Spinal cord (tissue), 10 donors: ENCODE measurements around the gene GPC6. TPM values are rescaled to one million over a fixed set of nuclear protein-coding genes. Genes with fewer than 3 reads are reported as not detected.
"Not testable (repeated sequence)": the region's sequence is repeated elsewhere in the genome, so short reads cannot be mapped to it uniquely, and the experiment has no call there.

ENCODE experiments used
- DNase-seq, 6 donors: peaks; one replicate each; pipeline versions ENCODE4 v3.0.0 to v3.0.0-alpha.2; 2013 to 2015; ENCODE audit warnings: low spot score in 6 of 6, low read depth in 4 of 6
- H3K27ac ChIP-seq: one replicate; pipeline ENCODE4 v1.5.1; 2013; ENCODE audit warnings: low read depth, low read length, control low read depth
- H3K27me3 ChIP-seq: one replicate; pipeline ENCODE4 v1.6.1; 2013; ENCODE audit warnings: low read length; ENCODE audit not compliant: control insufficient read depth, insufficient read depth
- H3K36me3 ChIP-seq: one replicate; pipeline ENCODE4 v1.6.1; 2013; ENCODE audit warnings: low read length; ENCODE audit not compliant: control insufficient read depth, insufficient read depth
- H3K4me1 ChIP-seq: one replicate; pipeline ENCODE4 v1.6.1; 2013; ENCODE audit warnings: low read length; ENCODE audit not compliant: control insufficient read depth, insufficient read depth
- H3K4me3 ChIP-seq: one replicate; pipeline ENCODE4 v1.5.1; 2013; ENCODE audit warnings: low read depth, low read length, control low read depth
- H3K9me3 ChIP-seq: one replicate; pipeline ENCODE4 v1.6.1; 2013; ENCODE audit warnings: low read length; ENCODE audit not compliant: control insufficient read depth, insufficient read depth
- WGBS: methylation state at CpG from one replicate; pipeline ENCODE4 v1.1.5; 2013; ENCODE audit warnings: missing lambda C conversion rate; ENCODE audit not compliant: insufficient coverage; 5-methylcytosine and 5-hydroxymethylcytosine counted together
- polyA plus RNA-seq, 2 donors: library from polyadenylated mRNA; unstranded; fragments of 120-200 nt; gene quantifications; one replicate each; pipeline ENCODE4 v1.2.1, GENCODE V29; 2013; ENCODE audit not compliant: insufficient read length in 2 of 2
- total RNA-seq, 2 donors: library from RNA; depleted of rRNA in 1 of 2; stranded (reverse); fragments of 120-200 nt in 1 of 2; fragments of >200 nt in 1 of 2; gene quantifications; one replicate each; pipeline versions ENCODE4 v1.2.3 to v1.2.4, GENCODE V29; 2013 to 2014
- donor health status: healthy.

GPC6 gene
- total and polyA plus RNA-seq, 4 donors: 19.8 to 109 (median 46.0) TPM

- H3K9me3 ChIP-seq, DNase-seq, H3K27me3 ChIP-seq, H3K4me1 ChIP-seq, H3K27ac ChIP-seq, H3K4me3 ChIP-seq, H3K36me3 ChIP-seq: not testable (repeated sequence)
- WGBS: no CpG with 5 or more reads among the region's 1 CpG
Observed at GRCh38 chr13:93323880-93324279, 97.3 kb downstream of the GPC6 start.

- H3K27me3 ChIP-seq: no peaks in the 10 kb centered on the region
- DNase-seq: no peak
- H3K27ac ChIP-seq: no peak overlapping the region
- no peaks in the 10 kb centered on the region for H3K9me3 ChIP-seq
- 59% methylated on average over 1 of the region's 1 CpG for WGBS
- H3K4me3 ChIP-seq: no peak overlapping the region
- no peaks in the 10 kb centered on the region for H3K4me1 ChIP-seq
- no peaks in the 10 kb centered on the region for H3K36me3 ChIP-seq
Observed at GRCh38 chr13:93325303-93326233, 99.0 kb downstream of the GPC6 start.

- Histone ChIP-seq H3K27me3 (no peaks in the 10 kb centered on the region), H3K4me3 (no peak overlapping the region)
Observed at GRCh38 chr13:93326234-93326811, 99.7 kb downstream of the GPC6 start.

GRCh38 chr13:93328943-93329342, 102.3 kb downstream of the GPC6 start:
- no peak for DNase-seq
- Histone ChIP-seq H3K36me3 (no peaks in the 10 kb centered on the region), H3K4me3 (no peak overlapping the region), H3K4me1 (no peaks in the 10 kb centered on the region), H3K27me3 (no peaks in the 10 kb centered on the region), H3K27ac (no peak overlapping the region), H3K9me3 (no peaks in the 10 kb centered on the region)
- 75% methylated on average over 1 of the region's 2 CpGs for WGBS

More at GRCh38 chr13:93326234-93326811, 99.7 kb downstream of the GPC6 start:
- H3K27ac ChIP-seq: no peak overlapping the region
- no peaks in the 10 kb centered on the region for H3K36me3 ChIP-seq
- DNase-seq: no peak
- H3K4me1 ChIP-seq: no peaks in the 10 kb centered on the region
- no CpG with 5 or more reads among the region's 5 CpGs for WGBS
- H3K9me3 ChIP-seq: no peaks in the 10 kb centered on the region

GRCh38 chr13:93336728-93337127, 110.1 kb downstream of the GPC6 start:
- H3K9me3 ChIP-seq: no peaks in the 10 kb centered on the region
- H3K36me3 ChIP-seq: no peaks in the 10 kb centered on the region
- no peak overlapping the region for H3K27ac ChIP-seq
- no peaks in the 10 kb centered on the region for H3K4me1 ChIP-seq
- WGBS: 50% methylated on average over 1 of the region's 4 CpGs
- peak in 3 of 6 donors; percentile 7 to 87 (median 32) for DNase-seq
- H3K4me3 ChIP-seq: no peak overlapping the region
- H3K27me3 ChIP-seq: no peaks in the 10 kb centered on the region

GRCh38 chr13:93338030-93338429, 111.4 kb downstream of the GPC6 start:
- no CpG with 5 or more reads among the region's 5 CpGs for WGBS
- no peak for DNase-seq
- H3K27ac ChIP-seq: no peak overlapping the region

GRCh38 chr13:93338906-93339305, 112.3 kb downstream of the GPC6 start:
- no peak overlapping the region for H3K4me3 ChIP-seq
- no peaks in the 10 kb centered on the region for H3K4me1 ChIP-seq
- H3K27ac ChIP-seq: no peak overlapping the region
- DNase-seq: no peak
- WGBS: 86% methylated on average over 2 of the region's 2 CpGs
- no peaks in the 10 kb centered on the region for H3K36me3 ChIP-seq
- H3K27me3 ChIP-seq: no peaks in the 10 kb centered on the region
- H3K9me3 ChIP-seq: no peaks in the 10 kb centered on the region

More at GRCh38 chr13:93338030-93338429, 111.4 kb downstream of the GPC6 start:
- H3K4me1 ChIP-seq: no peaks in the 10 kb centered on the region
- H3K36me3 ChIP-seq: no peaks in the 10 kb centered on the region
- no peaks in the 10 kb centered on the region for H3K27me3 ChIP-seq
- no peaks in the 10 kb centered on the region for H3K9me3 ChIP-seq
- H3K4me3 ChIP-seq: no peak overlapping the region

- no peak overlapping the region for H3K27ac ChIP-seq
- no peaks in the 10 kb centered on the region for H3K9me3 ChIP-seq
- no peak overlapping the region for H3K4me3 ChIP-seq
- no peaks in the 10 kb centered on the region for H3K36me3 ChIP-seq
- WGBS: 86% methylated on average over 1 of the region's 4 CpGs
- no peaks in the 10 kb centered on the region for H3K27me3 ChIP-seq
- no peaks in the 10 kb centered on the region for H3K4me1 ChIP-seq
- DNase-seq: no peak
Observed at GRCh38 chr13:93339550-93339949, 112.9 kb downstream of the GPC6 start.

- Histone ChIP-seq H3K36me3 (no peaks in the 10 kb centered on the region), H3K4me3 (no peak overlapping the region), H3K9me3 (no peaks in the 10 kb centered on the region), H3K4me1 (no peaks in the 10 kb centered on the region), H3K27me3 (no peaks in the 10 kb centered on the region), H3K27ac (no peak overlapping the region)
- no peak for DNase-seq
- no CpG with 5 or more reads among the region's 4 CpGs for WGBS
Observed at GRCh38 chr13:93341517-93341916, 114.9 kb downstream of the GPC6 start.

GRCh38 chr13:93343097-93343496, 116.5 kb downstream of the GPC6 start:
- Histone ChIP-seq H3K36me3 (no peaks in the 10 kb centered on the region), H3K9me3 (no peaks in the 10 kb centered on the region), H3K27ac (no peak overlapping the region), H3K27me3 (no peaks in the 10 kb centered on the region), H3K4me3 (no peak overlapping the region), H3K4me1 (no peaks in the 10 kb centered on the region)
- DNase-seq: peak in 2 of 6 donors; percentile 45 to 95
- WGBS: 69% methylated on average over 2 of the region's 4 CpGs
